Neural progenitor cell (in vitro differentiated cells): Measurements from ENCODE around the gene POLA2.

Experiments used
- CTCF ChIP-seq: fragments of 200-600 bp; sonication (generic); IDR thresholded peaks from 2 replicates; pipeline ENCODE4 v1.5.1; 2017; ENCODE audit warnings: antibody characterized with exemption, mild to moderate bottlenecking
- EZH2phosphoT487 ChIP-seq: fragments of 200-600 bp; sonication (generic); IDR thresholded peaks from 2 replicates; pipeline ENCODE4 v1.6.1; 2017; ENCODE audit warnings: antibody characterized with exemption

- TF ChIP-seq CTCF (peak; percentile 60), EZH2phosphoT487 (no peak)
Observed at GRCh38 chr11:65225279-65226102, 36.3 kb upstream of the POLA2 start.
